ENCODE measurements around the gene PDE4D.
A peak's percentile ranks its signal among the peaks of the same experiment; 100 is the strongest.

Gene PDE4D

DNA sequence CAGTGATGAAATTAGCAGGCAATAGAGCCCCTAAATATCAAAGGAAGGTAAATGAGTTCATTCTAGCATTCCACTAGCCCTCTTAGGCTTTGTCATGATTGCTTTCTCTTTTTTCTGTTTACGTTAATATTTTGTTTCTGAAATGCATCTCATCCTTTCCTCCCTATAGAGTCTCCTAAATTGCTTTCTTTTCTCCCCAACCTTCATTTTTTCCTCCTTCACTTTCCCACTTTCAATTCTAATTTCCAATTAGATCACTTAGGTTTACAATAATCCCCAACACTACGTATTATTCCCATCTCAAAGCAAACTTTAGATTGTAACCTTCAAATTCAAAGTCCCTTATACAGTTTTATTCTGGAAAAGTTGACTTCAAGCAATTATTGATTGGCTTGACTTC is 751.4 kb downstream of the PDE4D start:
- Histone ChIP-seq H3K4me3 (replicated peaks; ENCODE audit: low read depth, low read length) (no peak overlapping the region), H3K27me3 (replicated peaks; ENCODE audit: control insufficient read depth, insufficient read depth, low read length) (no peaks in the 10 kb centered on the region), H3K36me3 (ENCODE audit: control insufficient read depth, insufficient read depth, low read length) (no peaks in the 10 kb centered on the region)
- TF ChIP-seq, protein P1, sequence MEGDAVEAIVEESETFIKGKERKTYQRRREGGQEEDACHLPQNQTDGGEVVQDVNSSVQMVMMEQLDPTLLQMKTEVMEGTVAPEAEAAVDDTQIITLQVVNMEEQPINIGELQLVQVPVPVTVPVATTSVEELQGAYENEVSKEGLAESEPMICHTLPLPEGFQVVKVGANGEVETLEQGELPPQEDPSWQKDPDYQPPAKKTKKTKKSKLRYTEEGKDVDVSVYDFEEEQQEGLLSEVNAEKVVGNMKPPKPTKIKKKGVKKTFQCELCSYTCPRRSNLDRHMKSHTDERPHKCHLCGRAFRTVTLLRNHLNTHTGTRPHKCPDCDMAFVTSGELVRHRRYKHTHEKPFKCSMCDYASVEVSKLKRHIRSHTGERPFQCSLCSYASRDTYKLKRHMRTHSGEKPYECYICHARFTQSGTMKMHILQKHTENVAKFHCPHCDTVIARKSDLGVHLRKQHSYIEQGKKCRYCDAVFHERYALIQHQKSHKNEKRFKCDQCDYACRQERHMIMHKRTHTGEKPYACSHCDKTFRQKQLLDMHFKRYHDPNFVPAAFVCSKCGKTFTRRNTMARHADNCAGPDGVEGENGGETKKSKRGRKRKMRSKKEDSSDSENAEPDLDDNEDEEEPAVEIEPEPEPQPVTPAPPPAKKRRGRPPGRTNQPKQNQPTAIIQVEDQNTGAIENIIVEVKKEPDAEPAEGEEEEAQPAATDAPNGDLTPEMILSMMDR (IDR thresholded peaks at IDR 0.05; ENCODE audit: insufficient read depth, low read length, poor library complexity, severe bottlenecking): no peak
- DNase-seq (ENCODE audit: extremely low read depth, insufficient read length): no peak

DNA sequence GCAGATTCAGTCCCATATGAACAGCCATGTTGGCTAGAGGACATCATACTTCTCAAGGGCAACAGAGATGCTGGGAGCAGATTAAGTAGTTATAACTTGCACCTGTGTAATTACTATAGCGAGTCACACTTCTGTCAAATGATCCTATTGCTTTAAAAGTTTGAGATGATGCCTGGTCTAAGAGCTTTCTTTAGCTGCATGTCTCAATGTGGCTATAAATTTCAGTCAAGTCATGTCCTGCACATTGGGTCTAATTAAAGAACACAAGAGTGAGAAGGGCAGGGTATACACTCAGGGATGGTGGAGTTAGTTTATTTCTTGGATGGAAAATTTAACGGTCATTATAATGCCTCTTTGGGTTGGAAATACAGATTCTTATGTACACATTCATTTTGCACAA is 753.4 kb downstream of the PDE4D start:
- DNase-seq (ENCODE audit: extremely low read depth, insufficient read length): no peak
- no peaks in the 10 kb centered on the region for H3K27me3 ChIP-seq (replicated peaks; ENCODE audit: control insufficient read depth, insufficient read depth, low read length)
- TF ChIP-seq, protein P1 (IDR thresholded peaks at IDR 0.05; ENCODE audit: insufficient read depth, low read length, poor library complexity, severe bottlenecking): no peak
- no peaks in the 10 kb centered on the region for H3K36me3 ChIP-seq (ENCODE audit: control insufficient read depth, insufficient read depth, low read length)
- H3K4me3 ChIP-seq (replicated peaks; ENCODE audit: low read depth, low read length): no peak overlapping the region

DNA sequence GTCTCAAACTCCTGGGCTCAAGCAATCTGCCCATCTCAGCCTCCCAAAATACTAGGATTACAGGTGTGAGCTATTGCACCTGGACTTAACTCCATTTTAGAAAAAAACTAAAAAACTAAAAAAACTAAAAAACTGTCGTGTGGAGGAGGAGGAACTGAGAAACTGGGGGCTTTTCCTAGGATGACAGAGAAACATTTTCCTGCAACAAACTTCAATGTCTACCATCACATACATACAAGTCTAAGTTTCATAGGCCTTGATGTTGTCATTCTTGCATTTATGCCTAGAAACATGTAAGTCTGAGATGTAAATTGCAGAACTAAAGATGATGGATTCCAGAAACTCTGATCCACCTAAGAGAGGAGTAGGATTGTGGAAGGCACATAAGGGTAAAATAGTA is 753.8 kb downstream of the PDE4D start:
- DNase-seq (ENCODE audit: extremely low read depth, insufficient read length): peak; percentile 3
- Histone ChIP-seq H3K4me3 (replicated peaks; ENCODE audit: low read depth, low read length) (no peak overlapping the region), H3K27me3 (replicated peaks; ENCODE audit: control insufficient read depth, insufficient read depth, low read length) (no peaks in the 10 kb centered on the region), H3K36me3 (ENCODE audit: control insufficient read depth, insufficient read depth, low read length) (no peaks in the 10 kb centered on the region)
- TF ChIP-seq, protein P1 (IDR thresholded peaks at IDR 0.05; ENCODE audit: insufficient read depth, low read length, poor library complexity, severe bottlenecking): no peak

DNA sequence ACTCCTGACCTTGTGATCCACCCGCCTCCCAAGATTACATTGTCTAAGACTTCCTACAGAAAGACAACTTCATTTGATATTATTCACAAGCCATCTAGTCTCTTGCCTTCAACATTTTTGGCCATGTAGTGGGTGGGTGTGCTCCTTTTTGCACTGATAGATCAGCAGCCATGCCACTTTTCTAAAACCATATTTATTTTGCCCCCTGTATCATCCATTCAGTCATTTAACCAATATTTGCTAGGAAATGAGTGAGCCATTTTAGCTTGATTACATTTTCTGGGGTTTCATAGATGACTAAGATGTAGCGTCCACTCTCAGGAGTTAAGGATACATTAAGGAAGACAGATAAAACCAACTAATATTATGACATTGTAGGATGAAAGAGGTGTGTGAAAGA is 755.0 kb downstream of the PDE4D start:
- Histone ChIP-seq H3K36me3 (ENCODE audit: control insufficient read depth, insufficient read depth, low read length) (no peaks in the 10 kb centered on the region), H3K4me3 (replicated peaks; ENCODE audit: low read depth, low read length) (no peak overlapping the region), H3K27me3 (replicated peaks; ENCODE audit: control insufficient read depth, insufficient read depth, low read length) (no peaks in the 10 kb centered on the region)
- no peak for DNase-seq (ENCODE audit: extremely low read depth, insufficient read length)
- TF ChIP-seq, protein P1 (IDR thresholded peaks at IDR 0.05; ENCODE audit: insufficient read depth, low read length, poor library complexity, severe bottlenecking): no peak

DNA sequence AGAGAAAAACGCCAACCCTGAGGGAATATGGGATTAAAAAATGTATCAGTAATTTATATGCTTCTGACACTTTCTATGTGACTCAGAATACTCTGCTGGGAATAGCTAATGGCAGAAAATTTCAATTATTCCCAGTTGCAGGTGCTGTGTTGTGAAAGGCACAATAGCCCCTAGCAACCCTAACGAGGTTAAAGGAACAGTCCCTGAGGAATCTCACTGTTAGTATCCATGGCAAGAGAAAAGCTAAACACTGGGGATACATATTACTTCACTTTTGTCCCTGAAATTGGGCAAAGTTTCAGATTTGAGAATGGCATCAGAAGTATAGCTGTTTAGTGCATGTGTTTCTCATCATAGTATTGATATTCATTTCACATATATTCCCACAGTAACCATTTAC is 755.7 kb downstream of the PDE4D start:
- H3K4me3 ChIP-seq (replicated peaks; ENCODE audit: low read depth, low read length): no peak overlapping the region
- TF ChIP-seq, protein P1 (IDR thresholded peaks at IDR 0.05; ENCODE audit: insufficient read depth, low read length, poor library complexity, severe bottlenecking): no peak
- no peaks in the 10 kb centered on the region for H3K27me3 ChIP-seq (replicated peaks; ENCODE audit: control insufficient read depth, insufficient read depth, low read length)
- no peaks in the 10 kb centered on the region for H3K36me3 ChIP-seq (ENCODE audit: control insufficient read depth, insufficient read depth, low read length)
- DNase-seq (ENCODE audit: extremely low read depth, insufficient read length): no peak

DNA sequence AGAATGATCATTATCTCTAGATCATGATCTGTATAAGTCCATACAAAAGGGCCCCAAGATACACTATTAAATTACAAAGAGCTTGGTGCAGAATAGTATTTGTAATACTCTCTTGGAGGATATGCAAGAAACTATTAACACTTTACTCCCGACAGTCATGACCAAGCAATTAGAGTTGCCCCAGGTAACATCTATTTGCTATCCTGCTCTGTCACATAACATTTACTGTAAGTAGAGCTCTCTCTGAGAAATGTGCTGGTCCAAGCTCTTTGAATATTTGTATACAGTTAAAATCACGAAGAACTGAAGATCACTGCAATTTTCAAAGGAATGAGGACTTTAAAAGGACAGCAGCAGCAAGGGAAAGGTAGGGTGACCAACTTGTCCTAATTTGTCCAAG is 757.0 kb downstream of the PDE4D start:
- no peak for DNase-seq (ENCODE audit: extremely low read depth, insufficient read length)
- H3K27me3 ChIP-seq (replicated peaks; ENCODE audit: control insufficient read depth, insufficient read depth, low read length): no peaks in the 10 kb centered on the region
- no peak overlapping the region for H3K4me3 ChIP-seq (replicated peaks; ENCODE audit: low read depth, low read length)
- TF ChIP-seq, protein P1 (IDR thresholded peaks at IDR 0.05; ENCODE audit: insufficient read depth, low read length, poor library complexity, severe bottlenecking): no peak
- H3K36me3 ChIP-seq (ENCODE audit: control insufficient read depth, insufficient read depth, low read length): no peaks in the 10 kb centered on the region
